KOPT-K1 (cell line): Measurements from ENCODE around the gene AIM2.
"Not testable (repeated sequence)": the region's sequence is repeated elsewhere in the genome, so short reads cannot be mapped to it uniquely, and the experiment has no call there.

Experiments used
- H3K27ac ChIP-seq: fragments of 200-600 bp; sonication (generic); 2 replicates; pipeline ENCODE4 v1.5.1; 2016; ENCODE audit warnings: antibody characterized with exemption, mild to moderate bottlenecking, low read depth, low read length; ENCODE audit not compliant: poor library complexity, severe bottlenecking
- H3K36me3 ChIP-seq: fragments of 200-600 bp; sonication (generic); 2 replicates; pipeline ENCODE4 v1.5.1; 2017; ENCODE audit warnings: antibody characterized with exemption, mild to moderate bottlenecking, low read length, moderate library complexity; ENCODE audit not compliant: insufficient read depth
- H3K9me3 ChIP-seq: fragments of 200-600 bp; sonication (generic); 2 replicates; pipeline ENCODE4 v1.5.1; 2017; ENCODE audit warnings: antibody characterized with exemption, low read length, mild to moderate bottlenecking; ENCODE audit not compliant: insufficient read depth, poor library complexity, severe bottlenecking

The AIM2 gene

DNA sequence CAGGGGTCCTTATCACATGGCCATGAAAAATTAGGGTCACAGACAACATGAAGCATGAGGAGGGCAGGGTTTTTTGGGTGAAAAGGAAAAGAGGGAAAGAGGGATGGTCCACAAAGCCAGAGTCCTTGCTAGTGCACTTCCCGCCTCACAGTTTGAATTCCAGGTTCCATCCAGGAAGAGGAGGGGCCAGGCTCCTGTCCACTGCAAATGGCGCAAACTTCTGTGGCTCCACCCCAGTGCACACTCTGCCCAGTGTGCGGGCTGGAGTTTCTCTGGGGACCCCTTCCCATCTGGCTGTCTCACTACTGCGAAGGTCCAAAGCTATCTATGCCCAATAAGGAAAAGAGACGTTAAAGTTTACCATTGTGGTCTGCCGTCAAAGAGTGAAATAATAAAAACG lies 17.8 kb downstream of the AIM2 start:
- Histone ChIP-seq H3K27ac (no peak overlapping the region), H3K9me3 (no peaks in the 10 kb centered on the region), H3K36me3 (peaks cover 41% of the 10 kb centered on the region)

DNA sequence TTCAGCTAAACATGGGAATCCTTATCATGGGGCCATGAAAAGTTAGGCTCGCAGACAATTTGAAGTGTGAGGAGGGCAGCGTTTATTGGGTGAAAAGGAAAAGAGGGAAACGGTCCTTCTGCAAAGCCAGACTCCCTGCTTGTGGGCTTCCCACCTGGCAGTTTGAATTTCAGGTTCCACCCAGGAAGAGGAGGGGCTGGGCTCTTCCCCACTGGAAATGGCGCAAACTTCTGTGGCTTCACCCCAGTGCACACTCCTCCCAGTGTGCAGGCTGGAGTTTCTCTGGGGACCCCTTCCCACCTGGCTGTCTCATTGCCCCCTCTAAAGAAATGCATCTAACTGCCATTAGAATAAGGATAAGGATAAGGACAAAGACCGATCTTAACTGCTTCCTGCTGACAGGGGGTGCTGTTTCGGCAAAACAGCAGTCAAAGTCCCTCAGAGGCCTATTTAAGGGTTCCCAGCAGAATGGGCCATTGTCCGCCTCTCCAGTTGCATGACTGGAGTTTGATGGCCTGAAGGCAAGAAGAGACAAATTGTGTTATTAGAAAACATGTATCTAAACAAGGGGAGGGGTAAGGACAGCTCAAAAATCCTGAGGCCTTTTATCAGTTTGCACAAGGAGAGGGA lies 20.4 kb downstream of the AIM2 start:
- Histone ChIP-seq H3K36me3 (peaks cover 67% of the 10 kb centered on the region), H3K27ac (no peak overlapping the region), H3K9me3 (no peaks in the 10 kb centered on the region)

DNA sequence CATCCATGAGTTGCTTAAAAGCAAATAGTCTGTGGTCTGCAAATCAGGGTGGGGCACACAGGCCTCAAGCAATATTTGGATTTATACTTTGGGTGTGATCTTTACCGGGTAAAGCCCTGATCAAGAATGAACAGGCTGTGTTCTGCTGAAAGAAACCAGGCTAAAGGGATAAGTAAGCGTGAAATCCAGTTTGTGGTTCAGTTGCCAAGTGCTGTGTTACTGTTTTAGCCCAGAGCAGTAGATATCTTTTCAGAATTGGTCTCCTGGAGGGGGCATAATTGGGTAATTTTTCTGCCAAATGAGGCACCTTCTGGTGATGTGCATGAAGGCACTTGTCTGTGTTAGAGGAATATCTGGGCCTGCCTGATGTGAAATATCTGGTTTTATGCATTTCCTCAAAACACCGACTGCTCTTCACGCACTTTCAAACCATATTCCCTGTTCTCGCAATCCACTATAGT lies 21.4 kb downstream of the AIM2 start:
- Histone ChIP-seq H3K36me3 (peaks cover 76% of the 10 kb centered on the region), H3K27ac (no peak overlapping the region), H3K9me3 (no peaks in the 10 kb centered on the region)

DNA sequence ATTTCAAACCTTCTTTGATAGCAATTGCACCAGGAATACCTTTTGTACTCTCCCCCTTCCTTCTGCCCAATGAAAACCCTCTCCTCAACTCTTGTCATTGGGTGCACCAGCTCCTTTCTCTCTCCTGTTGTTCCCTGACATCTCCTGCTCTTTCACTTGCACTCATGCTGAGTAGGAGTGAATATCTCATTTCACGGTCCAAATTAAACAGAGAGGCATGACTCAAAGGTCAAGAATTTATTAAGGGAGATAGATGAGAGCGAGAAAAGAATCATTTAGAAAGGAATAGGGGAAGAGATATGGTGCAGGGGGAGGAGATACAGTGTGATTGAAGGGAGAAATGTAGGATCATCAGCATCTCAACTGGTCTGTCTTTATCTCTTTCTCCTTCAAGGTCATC lies 22.1 kb downstream of the AIM2 start:
- H3K36me3 ChIP-seq, result peaks cover 84% of the 10 kb centered on the region
- no peaks in the 10 kb centered on the region for H3K9me3 ChIP-seq
- no peak overlapping the region for H3K27ac ChIP-seq

DNA sequence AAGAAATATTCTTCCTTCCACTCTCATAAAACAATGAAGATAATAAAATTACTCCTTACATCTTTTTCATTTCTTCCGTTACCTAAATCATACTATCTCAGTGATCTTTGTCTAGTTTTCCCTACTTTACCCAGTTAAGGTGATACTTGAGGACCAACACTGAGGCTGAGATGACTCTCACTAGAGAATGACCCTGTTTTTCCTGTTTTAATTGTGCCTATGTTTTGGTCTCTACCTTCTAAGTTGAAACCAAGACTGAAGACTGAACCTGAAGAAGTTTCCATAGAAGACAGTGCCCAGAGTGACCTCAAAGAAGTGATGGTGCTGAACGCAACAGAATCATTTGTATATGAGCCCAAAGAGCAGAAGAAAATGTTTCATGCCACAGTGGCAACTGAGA lies 25.1 kb downstream of the AIM2 start:
- H3K36me3 ChIP-seq, result peaks cover 97% of the 10 kb centered on the region
- no peak overlapping the region for H3K27ac ChIP-seq
- no peaks in the 10 kb centered on the region for H3K9me3 ChIP-seq

DNA sequence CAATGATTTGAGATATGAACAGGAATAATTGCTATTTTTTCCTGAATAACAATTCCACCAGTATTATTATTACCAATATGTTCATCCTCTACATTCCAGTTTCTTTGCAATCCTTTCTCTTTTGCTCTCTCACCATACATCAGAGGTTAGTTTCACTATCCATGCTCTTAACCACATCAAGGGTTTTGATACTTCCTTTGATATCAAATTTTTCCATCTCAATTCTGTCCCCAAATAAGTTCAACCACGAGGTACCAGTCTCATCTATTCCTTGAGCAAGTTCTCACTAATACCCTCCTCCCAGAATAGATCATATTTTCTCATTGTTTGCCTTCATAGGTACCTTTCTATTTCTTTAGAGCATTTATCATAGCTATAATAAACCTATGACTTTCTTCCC lies 30.1 kb downstream of the AIM2 start:
- not testable (repeated sequence) for H3K27ac ChIP-seq, H3K9me3 ChIP-seq
- peaks cover 94% of the 10 kb centered on the region for H3K36me3 ChIP-seq

DNA sequence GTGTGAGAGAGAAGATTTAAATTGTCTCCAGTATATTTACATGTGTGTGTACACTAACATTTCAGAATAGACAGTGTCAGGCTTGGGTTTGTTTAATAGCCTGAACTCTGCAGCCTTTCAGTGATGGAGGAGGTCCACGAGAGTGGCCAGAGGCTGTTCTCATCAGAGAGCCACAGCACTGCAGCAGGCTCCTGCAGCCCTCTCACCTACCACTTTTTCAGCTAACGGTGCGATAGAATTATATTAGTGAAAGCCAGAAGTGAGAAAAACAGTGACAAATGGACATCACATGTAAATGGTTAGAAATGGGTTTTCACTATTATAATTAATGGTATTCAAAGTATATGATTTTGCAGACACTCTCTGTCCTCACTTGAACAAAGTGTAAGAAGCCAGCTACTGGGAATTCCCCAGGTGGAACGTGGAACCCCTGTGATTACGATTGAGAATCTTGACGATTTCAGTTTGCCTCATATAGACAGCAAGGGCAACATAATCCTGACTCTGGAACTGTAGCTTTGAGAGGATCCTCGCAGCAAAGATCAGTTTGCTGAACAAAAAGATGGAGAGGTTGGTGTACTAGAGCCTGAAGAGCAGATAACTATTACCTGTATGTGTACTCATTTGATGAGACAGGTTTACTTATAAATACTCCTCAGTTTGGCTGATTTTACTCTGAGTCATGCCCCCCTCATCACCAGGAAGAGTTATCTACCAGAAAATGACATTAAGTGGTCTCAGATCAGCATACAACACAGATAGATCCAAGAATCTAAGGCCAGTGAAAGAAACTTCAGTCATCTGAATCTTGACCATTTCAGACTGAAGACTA lies 35.5 kb downstream of the AIM2 start:
- Histone ChIP-seq H3K36me3 (peaks cover 97% of the 10 kb centered on the region), H3K27ac (no peak overlapping the region), H3K9me3 (no peaks in the 10 kb centered on the region)

DNA sequence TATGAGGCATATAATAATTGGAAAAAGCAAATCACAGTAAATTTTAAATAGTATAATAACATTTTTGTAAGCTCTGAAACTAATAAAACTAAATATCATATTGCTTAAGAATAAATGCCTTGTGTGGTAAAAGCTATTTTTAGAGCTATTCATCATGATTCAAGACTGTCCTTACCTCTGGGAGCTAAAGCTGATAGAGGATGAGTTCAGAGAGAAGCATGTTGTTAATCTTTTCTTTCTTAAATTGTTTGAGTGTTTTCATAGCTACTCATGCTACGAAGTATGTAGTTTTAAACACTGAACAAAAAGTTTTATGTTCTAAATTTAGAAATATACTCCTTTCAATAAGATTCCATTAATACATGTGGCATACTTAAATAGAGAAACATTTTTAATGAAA lies 36.4 kb downstream of the AIM2 start:
- Histone ChIP-seq H3K27ac (no peak overlapping the region), H3K36me3 (peaks cover 97% of the 10 kb centered on the region), H3K9me3 (no peaks in the 10 kb centered on the region)

DNA sequence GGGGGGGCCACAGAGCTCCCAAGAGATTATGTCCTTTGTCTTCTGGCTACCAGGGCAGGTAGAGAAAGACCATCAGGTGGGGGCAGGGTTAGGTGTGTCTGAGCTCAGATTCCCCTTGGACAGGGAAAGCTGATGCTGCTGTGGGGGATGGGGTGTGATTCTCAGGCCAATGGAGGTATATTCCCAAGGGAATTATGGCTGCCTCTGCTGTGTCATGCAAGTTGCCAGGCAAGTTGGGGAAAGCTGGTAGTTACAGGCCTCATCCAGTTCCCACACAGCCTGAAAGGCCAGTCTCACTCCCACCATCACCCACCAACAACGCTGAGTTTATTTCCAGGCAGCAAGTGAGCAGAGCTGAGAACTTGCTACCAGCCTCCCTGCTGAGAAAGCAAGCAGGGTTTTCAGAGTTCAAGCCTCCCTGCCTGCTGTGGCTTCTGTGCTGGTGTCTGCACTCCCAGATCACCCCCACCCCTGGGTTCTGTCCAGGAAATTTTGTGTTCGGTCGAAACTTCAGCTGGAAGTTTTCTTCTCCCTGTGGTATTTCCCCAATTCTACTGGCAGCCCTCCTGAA lies 45.6 kb downstream of the AIM2 start:
- H3K27ac ChIP-seq, result no peak overlapping the region
- H3K9me3 ChIP-seq, result no peaks in the 10 kb centered on the region
- H3K36me3 ChIP-seq, result peaks cover 100% of the 10 kb centered on the region

DNA sequence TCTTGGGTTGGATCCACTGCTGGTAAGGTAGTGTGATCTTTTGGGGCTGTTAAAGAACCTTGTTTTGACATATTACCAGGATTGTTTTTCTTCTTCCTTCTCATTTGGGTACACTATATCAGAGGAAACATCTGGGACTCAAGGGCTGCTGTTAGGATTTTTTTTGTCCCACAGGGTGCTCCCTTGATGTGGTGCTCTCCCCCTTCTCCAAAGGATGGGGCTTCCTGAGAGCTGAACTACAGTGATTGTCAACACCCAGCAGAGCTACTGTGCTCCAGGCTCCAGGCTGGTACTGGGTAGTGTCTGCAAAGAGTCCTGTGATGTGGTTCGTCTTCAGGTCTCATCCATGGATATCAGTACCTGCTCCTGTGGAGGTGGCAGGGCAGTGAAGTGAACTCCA lies 46.3 kb downstream of the AIM2 start:
- Histone ChIP-seq H3K36me3 (peaks cover 100% of the 10 kb centered on the region), H3K9me3 (no peaks in the 10 kb centered on the region), H3K27ac (peak overlapping the region; percentile 5)

DNA sequence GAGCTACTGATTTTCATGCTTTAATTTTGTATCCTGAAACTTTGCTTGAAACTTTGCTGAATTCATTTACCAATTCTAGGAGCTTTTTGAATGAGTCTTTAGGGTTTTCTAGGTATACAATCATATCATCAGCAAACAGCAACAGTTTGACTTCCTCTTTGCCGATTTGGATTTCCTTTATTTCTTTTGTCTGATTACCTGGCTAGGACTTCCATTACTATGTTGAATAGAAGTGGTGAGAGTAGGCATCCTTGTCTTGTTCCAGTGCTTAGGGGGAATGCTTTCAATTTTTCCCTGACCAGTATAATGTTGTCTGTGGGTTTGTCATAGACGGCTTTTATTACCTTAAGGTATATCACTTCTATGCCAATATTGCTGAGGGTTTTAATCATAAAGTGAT lies 49.7 kb downstream of the AIM2 start:
- peaks cover 99% of the 10 kb centered on the region for H3K36me3 ChIP-seq
- not testable (repeated sequence) for H3K9me3 ChIP-seq

DNA sequence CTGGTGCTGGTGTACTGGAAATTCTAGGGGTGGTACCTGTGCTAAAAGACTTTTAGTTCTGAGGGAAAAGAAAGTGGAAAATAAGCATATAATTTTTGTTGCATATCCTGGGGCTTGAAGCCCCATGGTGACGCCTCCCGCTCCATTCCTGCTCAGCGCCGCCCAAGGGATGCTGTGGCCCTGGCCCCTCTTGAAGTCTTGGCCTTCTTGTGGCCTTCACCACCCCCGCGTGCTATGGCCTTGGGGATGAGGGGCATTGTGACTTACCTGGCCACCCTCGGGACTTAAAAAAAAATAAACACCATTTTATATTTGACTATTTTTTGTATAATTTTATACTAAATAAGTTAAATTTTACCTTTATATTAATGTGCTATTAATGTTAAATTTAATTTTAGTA lies 51.5 kb downstream of the AIM2 start:
- H3K9me3 ChIP-seq, result no peaks in the 10 kb centered on the region
- H3K27ac ChIP-seq, result no peak overlapping the region
- peaks cover 99% of the 10 kb centered on the region for H3K36me3 ChIP-seq

More for the DNA sequence above, 49.7 kb downstream of the AIM2 start:
- not testable (repeated sequence) for H3K27ac ChIP-seq

DNA sequence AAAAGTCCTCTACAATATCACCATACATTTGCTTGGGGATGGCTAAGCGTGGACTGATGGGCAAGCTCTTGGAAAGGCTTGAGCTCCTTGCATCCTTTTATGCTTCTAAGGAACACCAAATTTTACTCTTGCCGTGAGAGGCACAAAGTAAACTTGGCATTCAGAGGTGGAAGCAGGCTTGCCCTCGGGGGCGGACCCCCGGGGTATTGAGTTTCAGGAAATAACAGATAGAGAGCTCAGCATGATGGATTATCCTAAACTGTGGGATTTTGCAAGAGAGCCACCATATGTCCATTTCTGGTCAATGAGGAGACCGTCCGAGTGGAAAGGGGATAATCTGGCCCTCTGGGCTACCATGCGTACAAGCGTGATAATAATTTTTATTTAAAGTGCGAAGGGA lies 52.8 kb downstream of the AIM2 start:
- H3K27ac ChIP-seq, result no peak overlapping the region
- H3K9me3 ChIP-seq, result no peaks in the 10 kb centered on the region
- H3K36me3 ChIP-seq, result peaks cover 99% of the 10 kb centered on the region

DNA sequence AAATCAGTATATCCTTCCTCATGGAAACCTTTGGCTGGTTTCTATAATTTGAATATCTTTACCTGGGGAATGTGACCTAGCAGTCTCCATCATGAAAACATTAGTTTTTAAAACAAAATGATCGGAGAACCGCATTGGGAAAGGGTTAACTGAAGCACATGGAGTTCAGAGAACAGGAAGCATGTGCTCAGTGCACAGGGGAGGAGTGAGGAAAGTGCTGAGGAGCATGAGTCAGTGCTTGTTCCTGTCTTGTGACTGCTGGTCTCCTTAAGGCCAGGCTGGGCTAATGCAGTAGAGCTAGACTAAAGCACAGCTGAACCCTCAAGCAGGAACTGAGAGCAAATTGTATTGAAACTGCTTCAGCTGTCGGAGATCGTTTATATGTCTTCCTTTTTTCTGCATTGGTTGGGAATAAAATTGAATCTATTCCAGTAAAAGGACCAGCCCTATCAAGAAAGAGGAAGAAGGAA lies 61.1 kb downstream of the AIM2 start:
- Histone ChIP-seq H3K36me3 (peaks cover 69% of the 10 kb centered on the region), H3K9me3 (no peaks in the 10 kb centered on the region), H3K27ac (peak overlapping the region; percentile 97)

DNA sequence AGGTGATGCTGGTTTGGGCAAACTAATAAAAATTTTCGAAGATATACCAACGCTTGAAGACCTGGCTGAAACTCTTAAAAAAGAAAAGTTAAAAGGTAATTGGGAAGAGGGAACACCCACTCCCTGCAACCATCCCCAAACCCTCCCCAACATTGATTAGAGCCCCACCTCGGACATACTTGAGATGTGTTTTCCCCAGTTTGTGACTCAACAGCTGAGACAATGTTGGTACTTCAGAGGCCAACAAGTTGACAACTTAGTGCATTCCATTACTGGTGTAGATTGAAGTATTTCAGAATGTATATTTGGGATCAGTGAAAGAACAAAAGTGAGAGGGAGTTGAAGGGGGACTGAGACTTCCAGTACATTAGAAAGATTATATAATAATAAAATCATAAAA lies 61.7 kb downstream of the AIM2 start:
- Histone ChIP-seq H3K36me3 (peaks cover 63% of the 10 kb centered on the region), H3K9me3 (no peaks in the 10 kb centered on the region), H3K27ac (peak overlapping the region; percentile 97)
